CD4-positive, alpha-beta T cell (primary cell): ENCODE measurements around the gene MACROD2. TPM values are rescaled to one million over a fixed set of nuclear protein-coding genes. Genes with fewer than 3 reads are reported as not detected.
A peak's percentile ranks its signal among the peaks of the same experiment; 100 is the strongest.

Source experiments
- ATAC-seq: fragments of 200-7000 bp; cut with Tn5 transposase; one replicate; pipeline ENCODE4 v1.10.0; 2022; ENCODE audit warnings: mild to moderate bottlenecking; ENCODE audit not compliant: poor library complexity
- CTCF ChIA-PET: fragments of 350-600 bp; sonication (Branson Sonifier 250); formaldehyde crosslinking; loops from one replicate; lab custom pipeline; 2021; ENCODE audit warnings: antibody characterized with exemption, inconsistent platforms; lab: Charles Lee
- POLR2A ChIA-PET: fragments of 350-600 bp; sonication (Branson Sonifier 250); formaldehyde crosslinking; loops from one replicate; lab custom pipeline; 2021; ENCODE audit warnings: antibody characterized with exemption, inconsistent platforms; lab: Charles Lee
- DNase-seq, 14 experiments: peaks; one replicate each; pipeline ENCODE4 v3.0.0-alpha.2; 2013 to 2020; ENCODE audit warnings: mixed read lengths in 2 of 14
- H3K27ac ChIP-seq, 2 donors: one replicate each; pipeline versions ENCODE4 v1.5.1 to v1.7.0; 2013; ENCODE audit warnings: low read length in 2 of 2, low read depth in 1 of 2, mild to moderate bottlenecking in 1 of 2
- H3K27me3 ChIP-seq, 2 experiments: 1 replicate in 1 of 2; 2 replicates in 1 of 2; pipeline versions ENCODE4 v1.6.1 to v1.7.0; 2013; ENCODE audit warnings: low read length in 2 of 2, control low read depth in 1 of 2, mild to moderate bottlenecking in 1 of 2, moderate library complexity in 1 of 2; ENCODE audit not compliant: insufficient read depth in 2 of 2, control insufficient read depth in 1 of 2
- H3K36me3 ChIP-seq: one replicate; pipeline ENCODE4 v1.6.1; 2013; ENCODE audit warnings: low read length, control low read depth; ENCODE audit not compliant: insufficient read depth
- H3K4me1 ChIP-seq: one replicate; pipeline ENCODE4 v1.6.1; 2013; ENCODE audit warnings: low read length, control low read depth; ENCODE audit not compliant: insufficient read depth
- H3K4me3 ChIP-seq: one replicate; pipeline ENCODE4 v1.5.1; 2013; ENCODE audit warnings: mild to moderate bottlenecking, low read length, moderate library complexity
- H3K9me3 ChIP-seq, 2 experiments: 1 replicate in 1 of 2; 2 replicates in 1 of 2; pipeline versions ENCODE4 v1.6.1 to v1.7.0; 2013; ENCODE audit warnings: low read length in 2 of 2, mild to moderate bottlenecking in 2 of 2, control low read depth in 1 of 2, moderate library complexity in 1 of 2; ENCODE audit not compliant: control insufficient read depth in 1 of 2, insufficient read depth in 1 of 2
- H3K27ac Mint-ChIP-seq: one replicate; pipeline ENCODE4 v1.8.0; 2020; ENCODE audit warnings: mixed read lengths
- H3K27me3 Mint-ChIP-seq: one replicate; pipeline ENCODE4 v1.8.0; 2021; ENCODE audit warnings: mixed read lengths
- H3K36me3 Mint-ChIP-seq: one replicate; pipeline ENCODE4 v1.8.0; 2021; ENCODE audit warnings: low read depth, mixed read lengths
- H3K4me1 Mint-ChIP-seq: one replicate; pipeline ENCODE4 v1.8.0; 2021; ENCODE audit warnings: low read depth, mixed read lengths
- H3K4me3 Mint-ChIP-seq: one replicate; pipeline ENCODE4 v1.8.0; 2020; ENCODE audit warnings: mild to moderate bottlenecking, mixed read lengths
- H3K9me3 Mint-ChIP-seq: one replicate; pipeline ENCODE4 v1.8.0; 2020; ENCODE audit warnings: mixed read lengths
- intact Hi-C, 2 experiments: fragments of 100-400 bp; cut with DNase I in 1 of 2; cut with micrococcal nuclease in 1 of 2; formaldehyde crosslinking; loops; one replicate each; pipeline versions ENCODE4 v1.15.1 to v1.9.0; 2023 to 2025; cut with DNase I, micrococcal nuclease
- total RNA-seq, 174 experiments: library from RNA in 2 of 174; stranded (reverse) in 2 of 174; gene quantifications; one replicate each; pipeline ENCODE4 v1.2.3 and lab custom pipeline; 2021 to 2026
- TF ChIP-seq, protein P1 (sequence below): fragments of 200-600 bp; IDR thresholded peaks from one replicate; pipeline ENCODE4 v1.8.0; 2022; ENCODE audit warnings: antibody characterized with exemption, mild to moderate bottlenecking

The MACROD2 gene
- total RNA-seq, 2 experiments from 2014 or later, result not detected

DNA sequence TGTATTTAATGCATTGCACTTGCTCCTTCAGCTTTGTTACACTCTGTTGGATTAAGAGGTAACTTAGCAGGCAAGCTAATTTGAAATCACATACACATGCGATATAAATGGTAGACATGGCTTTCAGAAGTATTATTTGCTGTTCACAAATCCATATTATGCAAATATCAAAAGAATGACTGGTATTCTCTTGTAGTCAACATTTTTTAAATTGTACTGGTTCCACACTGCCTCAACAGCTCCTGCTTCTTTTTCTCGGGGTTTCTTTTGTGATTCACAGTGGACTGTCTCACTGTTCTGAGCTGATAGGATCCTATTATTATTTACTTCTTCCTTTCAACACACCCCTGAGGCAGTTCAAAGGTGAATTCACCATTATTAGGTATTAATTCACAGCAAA is 1650.5 kb downstream of the MACROD2 start:
- no peaks in the 10 kb centered on the region for H3K27me3 Mint-ChIP-seq
- TF ChIP-seq, protein P1, sequence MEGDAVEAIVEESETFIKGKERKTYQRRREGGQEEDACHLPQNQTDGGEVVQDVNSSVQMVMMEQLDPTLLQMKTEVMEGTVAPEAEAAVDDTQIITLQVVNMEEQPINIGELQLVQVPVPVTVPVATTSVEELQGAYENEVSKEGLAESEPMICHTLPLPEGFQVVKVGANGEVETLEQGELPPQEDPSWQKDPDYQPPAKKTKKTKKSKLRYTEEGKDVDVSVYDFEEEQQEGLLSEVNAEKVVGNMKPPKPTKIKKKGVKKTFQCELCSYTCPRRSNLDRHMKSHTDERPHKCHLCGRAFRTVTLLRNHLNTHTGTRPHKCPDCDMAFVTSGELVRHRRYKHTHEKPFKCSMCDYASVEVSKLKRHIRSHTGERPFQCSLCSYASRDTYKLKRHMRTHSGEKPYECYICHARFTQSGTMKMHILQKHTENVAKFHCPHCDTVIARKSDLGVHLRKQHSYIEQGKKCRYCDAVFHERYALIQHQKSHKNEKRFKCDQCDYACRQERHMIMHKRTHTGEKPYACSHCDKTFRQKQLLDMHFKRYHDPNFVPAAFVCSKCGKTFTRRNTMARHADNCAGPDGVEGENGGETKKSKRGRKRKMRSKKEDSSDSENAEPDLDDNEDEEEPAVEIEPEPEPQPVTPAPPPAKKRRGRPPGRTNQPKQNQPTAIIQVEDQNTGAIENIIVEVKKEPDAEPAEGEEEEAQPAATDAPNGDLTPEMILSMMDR, result no peak
- Histone ChIP-seq H3K27ac (no peak overlapping the region), H3K27me3 (no peaks in the 10 kb centered on the region), H3K9me3 (peaks cover 0 to 1% of the 10 kb centered on the region in 2 experiments), H3K4me1 (no peaks in the 10 kb centered on the region), H3K4me3 (no peak overlapping the region), H3K36me3 (no peaks in the 10 kb centered on the region)
- H3K36me3 Mint-ChIP-seq, result no peaks in the 10 kb centered on the region
- no peak overlapping the region for H3K27ac Mint-ChIP-seq
- ChIA-PET POLR2A (no interaction called here), CTCF (no interaction called here)
- DNase-seq (no peak), ATAC-seq (no peak)
- H3K9me3 Mint-ChIP-seq, result peaks cover 11% of the 10 kb centered on the region
- no peaks in the 10 kb centered on the region for H3K4me1 Mint-ChIP-seq
- intact Hi-C loops, result no loop called here
- H3K4me3 Mint-ChIP-seq, result no peak overlapping the region

DNA sequence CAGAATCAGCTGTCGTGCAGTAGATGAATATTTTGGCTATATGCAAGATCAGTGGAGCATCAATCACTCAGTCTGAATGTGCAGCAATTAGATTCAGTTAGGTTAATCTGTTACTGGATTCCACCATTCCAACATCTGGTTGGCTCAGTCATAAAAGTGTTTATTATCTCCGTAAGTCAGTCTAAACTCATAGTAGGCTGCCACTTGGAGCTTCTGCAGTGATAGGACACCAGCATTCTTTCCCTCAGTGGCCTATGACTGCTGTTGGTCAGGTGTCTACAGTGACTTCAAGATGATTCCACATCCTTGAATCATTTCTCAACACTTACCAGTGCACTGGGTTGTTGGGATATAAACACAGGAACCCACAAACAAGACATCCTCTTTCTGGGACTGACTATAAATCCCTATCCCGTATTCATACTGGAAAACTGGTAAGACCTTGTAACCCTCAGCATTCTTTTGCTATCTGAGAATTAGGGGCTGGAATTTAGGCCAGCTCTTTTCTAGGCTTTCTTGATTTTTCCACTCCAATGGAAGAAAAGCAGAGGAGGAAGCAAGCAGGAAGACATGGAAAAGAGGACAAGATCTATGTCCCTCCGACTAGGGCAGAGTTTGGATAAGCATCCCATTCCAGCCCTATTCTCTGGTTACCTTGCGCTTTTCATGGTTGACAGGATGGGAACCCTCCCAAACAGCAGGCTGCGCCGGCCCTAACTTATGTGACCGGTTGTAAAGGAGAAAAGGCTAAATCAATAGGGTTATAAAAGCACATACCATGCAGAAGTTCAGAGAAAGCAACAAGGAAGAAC is 1658.3 kb downstream of the MACROD2 start:
- no peak for DNase-seq
- Mint-ChIP-seq H3K27ac (no peak overlapping the region), H3K9me3 (peaks cover 2% of the 10 kb centered on the region), H3K36me3 (no peaks in the 10 kb centered on the region), H3K27me3 (no peaks in the 10 kb centered on the region), H3K4me3 (no peak overlapping the region), H3K4me1 (no peaks in the 10 kb centered on the region)
- Histone ChIP-seq H3K27me3 (no peaks in the 10 kb centered on the region), H3K36me3 (no peaks in the 10 kb centered on the region), H3K27ac (no peak overlapping the region), H3K9me3 (peaks cover 0 to 3% of the 10 kb centered on the region in 2 experiments), H3K4me1 (no peaks in the 10 kb centered on the region), H3K4me3 (no peak overlapping the region)
- TF ChIP-seq, protein P1, result no peak
- ChIA-PET POLR2A (no interaction called here), CTCF (no interaction called here)
- ATAC-seq, result no peak
- intact Hi-C loops, result no loop called here

DNA sequence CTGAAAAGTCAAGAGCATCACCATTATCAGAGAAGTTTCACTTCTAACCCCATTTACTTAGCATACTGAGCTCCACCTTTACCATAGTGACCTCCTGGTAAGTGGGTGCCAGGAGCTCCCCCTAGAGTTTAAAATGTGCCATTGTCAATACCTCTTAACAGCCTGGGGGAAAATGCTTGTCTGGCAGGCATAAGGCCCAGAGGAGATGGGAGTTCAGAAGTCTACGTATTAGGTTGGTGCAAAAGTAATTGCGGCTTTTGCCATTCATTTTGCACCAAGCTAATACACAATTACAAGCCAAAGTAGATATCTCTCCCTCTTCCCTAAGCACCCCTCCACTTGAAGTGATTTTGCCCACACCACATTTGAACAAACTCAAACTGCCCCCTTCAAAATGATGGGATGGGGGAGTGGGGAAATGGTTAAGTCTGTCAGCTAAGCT is 1658.9 kb downstream of the MACROD2 start:
- H3K4me3 Mint-ChIP-seq, result no peak overlapping the region

More for the DNA sequence above, 1658.9 kb downstream of the MACROD2 start:
- H3K9me3 ChIP-seq, result peaks cover 0 to 3% of the 10 kb centered on the region in 2 experiments
- H3K9me3 Mint-ChIP-seq, result peaks cover 2% of the 10 kb centered on the region
- no peaks in the 10 kb centered on the region for H3K4me1 ChIP-seq
- no peaks in the 10 kb centered on the region for H3K27me3 ChIP-seq
- ChIA-PET CTCF (no interaction called here), POLR2A (no interaction called here)
- no peak overlapping the region for H3K4me3 ChIP-seq
- intact Hi-C loops, result no loop called here
- H3K36me3 Mint-ChIP-seq, result no peaks in the 10 kb centered on the region
- H3K27ac ChIP-seq, result no peak overlapping the region
- no peak for ATAC-seq
- H3K27me3 Mint-ChIP-seq, result no peaks in the 10 kb centered on the region
- no peak overlapping the region for H3K27ac Mint-ChIP-seq
- no peaks in the 10 kb centered on the region for H3K4me1 Mint-ChIP-seq
- TF ChIP-seq, protein P1, result no peak
- DNase-seq, result peak in 3 of 14 experiments; percentile 0 to 6 (median 1)
- H3K36me3 ChIP-seq, result no peaks in the 10 kb centered on the region
